ENCODE data around the gene NADK2. TPM values are rescaled to one million over a fixed set of nuclear protein-coding genes. Genes with fewer than 3 reads are reported as not detected.

Gene NADK2
- polyA plus RNA-seq, 1 of the 3 experiments (the other 2 are of a cell fraction): 7.6 TPM

GRCh38 chr5:36222620-36223019 lies 19.1 kb downstream of the NADK2 start:
- no peaks in the 10 kb centered on the region for H4K20me1 ChIP-seq (ENCODE audit: insufficient read depth)
- no peak for DNase-seq
- H3K36me3 ChIP-seq (replicated peaks in 1 of 2; ENCODE audit: control insufficient read depth in 1 of 2, insufficient read depth in 2 of 2, low read length in 1 of 2): peaks cover 37 to 39% of the 10 kb centered on the region in 2 experiments
- H3F3A ChIP-seq (replicated peaks; ENCODE audit: insufficient read depth): peaks cover 12% of the 10 kb centered on the region
- 88% methylated on average over 1 of the region's 1 CpG for WGBS (ENCODE audit: low lambda C conversion rate)
- H3K9ac ChIP-seq: no peak overlapping the region
- TF ChIP-seq CHD2 (IDR thresholded peaks at IDR 0.05; ENCODE audit: low read length, partially characterized antibody) (no peak), CTCF (IDR thresholded peaks at IDR 0.05) (no peak), FOXJ3 (CRISPR knock-in tag; IDR thresholded peaks at IDR 0.05) (no peak), PBX3 (IDR thresholded peaks at IDR 0.05) (no peak), FOXM1 (IDR thresholded peaks at IDR 0.05; ENCODE audit: low read depth) (no peak), RAD21 (IDR thresholded peaks at IDR 0.05; ENCODE audit: low read length) (no peak), GABPA (IDR thresholded peaks at IDR 0.05; ENCODE audit: low read depth) (no peak), IRF3 (IDR thresholded peaks at IDR 0.05; ENCODE audit: low read depth, low read length) (no peak), ELF1 (IDR thresholded peaks at IDR 0.05) (no peak), EZH2phosphoT487 (IDR thresholded peaks at IDR 0.05; ENCODE audit: borderline replicate concordance, low read depth) (no peak), RFX5 (IDR thresholded peaks at IDR 0.05; ENCODE audit: low read length) (no peak), USF2 (IDR thresholded peaks at IDR 0.05; ENCODE audit: borderline replicate concordance, low read depth, low read length) (no peak), MXI1 (IDR thresholded peaks at IDR 0.05; ENCODE audit: low read depth, low read length) (no peak), TCF12 (IDR thresholded peaks at IDR 0.05) (no peak), RCOR1 (IDR thresholded peaks at IDR 0.05; ENCODE audit: low read length) (no peak), POLR2AphosphoS5 (IDR thresholded peaks at IDR 0.05; ENCODE audit: low read depth, low read length) (no peak), REST (IDR thresholded peaks at IDR 0.05; ENCODE audit: low read depth, low read length) (no peak), EP300 (IDR thresholded peaks at IDR 0.05; ENCODE audit: borderline replicate concordance in 1 of 2, low read depth in 1 of 2, low read length in 1 of 2) (no peak), SMC3 (IDR thresholded peaks at IDR 0.05; ENCODE audit: low read depth, low read length) (no peak), USF1 (IDR thresholded peaks at IDR 0.05; ENCODE audit: borderline replicate concordance, low read depth) (no peak)
- no peaks in the 10 kb centered on the region for H3K27me3 ChIP-seq (ENCODE audit: insufficient read depth)
- H2AFZ ChIP-seq (ENCODE audit: low read depth): no peak overlapping the region
- H3K79me2 ChIP-seq (ENCODE audit: insufficient read depth): no peaks in the 10 kb centered on the region
- ChIA-PET CTCF (interaction anchor here (1.1 kb wide), 1 partner anchor 21 kb away, joined by 3 read pairs; no protein-coding TSS in a partner anchor), POLR2A (no interaction called here)
- H3K9me3 ChIP-seq: no peaks in the 10 kb centered on the region
- no peak overlapping the region for H3K4me3 ChIP-seq (ENCODE audit: low read depth in 2 of 2, low read length in 1 of 2)
- H3K9me2 ChIP-seq: no peaks in the 10 kb centered on the region
- no peak overlapping the region for H3K4me2 ChIP-seq
- peaks cover 0 to 5% of the 10 kb centered on the region in 2 experiments; a peak in 2 of 4 replicates for H3K4me1 ChIP-seq (ENCODE audit: control insufficient read depth in 1 of 2, insufficient read depth in 2 of 2, low read depth in 1 of 2, low read length in 1 of 2)
- H3K27ac ChIP-seq (ENCODE audit: low read depth in 2 of 2, low read length in 1 of 2): no peak overlapping the region
